SH-SY5Y (cell line): Measurements from ENCODE around the gene TAF1A.

Experiments
- GATA2 ChIP-seq: IDR thresholded peaks from 2 replicates; pipeline ENCODE4 v1.6.1; 2011; ENCODE audit warnings: mild to moderate bottlenecking, low read depth, low read length
- GATA3 ChIP-seq: IDR thresholded peaks from 2 replicates; pipeline ENCODE4 v1.6.1; 2011; ENCODE audit warnings: low read depth, mild to moderate bottlenecking, low read length, moderate library complexity

DNA sequence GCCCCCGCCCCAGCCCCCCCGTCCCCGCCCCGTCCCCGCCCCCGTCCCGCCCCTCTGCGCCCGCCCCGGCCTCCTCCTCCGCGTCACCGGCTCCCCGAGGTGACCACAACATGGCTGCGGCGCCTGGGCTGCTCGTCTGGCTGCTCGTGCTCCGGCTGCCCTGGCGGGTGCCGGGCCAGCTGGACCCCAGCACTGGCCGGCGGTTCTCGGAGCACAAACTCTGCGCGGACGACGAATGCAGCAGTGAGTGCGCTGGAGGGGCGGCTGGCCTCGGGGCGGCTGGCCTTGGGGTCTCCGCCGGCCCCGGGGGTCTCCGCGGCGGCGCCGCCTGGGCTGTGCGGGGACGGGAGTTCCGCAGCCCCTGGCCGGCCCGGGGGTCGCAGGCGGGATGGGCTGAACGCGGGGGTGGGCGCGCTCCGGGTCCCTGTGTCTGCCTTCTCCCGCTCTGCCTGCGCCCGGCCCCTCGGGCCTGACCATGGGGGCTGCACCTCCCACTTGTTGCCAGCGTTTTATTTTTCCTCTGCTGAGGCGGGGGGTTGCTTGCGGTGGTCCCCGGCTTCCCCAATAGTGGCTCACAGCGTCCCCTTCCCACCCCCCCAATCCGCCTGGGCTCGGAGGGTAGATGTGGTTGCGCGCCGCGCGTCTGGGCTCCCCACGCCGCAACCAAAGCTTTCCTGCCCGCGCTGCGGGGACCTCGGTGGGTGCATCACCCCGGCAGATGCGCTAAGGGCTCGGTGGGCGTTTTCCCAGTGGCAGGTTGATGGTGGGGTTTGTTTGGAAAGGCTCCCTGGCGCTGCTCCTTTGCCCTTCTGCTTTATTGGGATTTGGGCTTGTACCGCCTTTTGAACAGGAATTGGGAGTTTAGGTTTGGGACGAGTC, 28.5 kb upstream of the TAF1A start, which contains the start of gene MIA3:
- TF ChIP-seq GATA3 (no peak), GATA2 (no peak)
